Measurements from ENCODE around the gene NUP214. TPM values are rescaled to one million over a fixed set of nuclear protein-coding genes. Genes with fewer than 3 reads are reported as not detected.
A peak's percentile ranks its signal among the peaks of the same experiment; 100 is the strongest.
"Not testable (repeated sequence)": the region's sequence is repeated elsewhere in the genome, so short reads cannot be mapped to it uniquely, and the experiment has no call there.

The NUP214 gene
- total and polyA plus RNA-seq, 9 donors, result 21.2 to 35.6 (median 29.7) TPM

- H3K4me3 ChIP-seq (ENCODE audit: low read length), result no peak overlapping the region
- DNase-seq, result peak; percentile 67
- peaks cover 68% of the 10 kb centered on the region for H3K4me1 ChIP-seq (ENCODE audit: control insufficient read depth, insufficient read depth, low read length)
Observed at GRCh38 chr9:131237931-131238401, 112.6 kb downstream of the NUP214 start.

GRCh38 chr9:131238402-131239021 is 113.1 kb downstream of the NUP214 start:
- Histone ChIP-seq H3K36me3 (ENCODE audit: control insufficient read depth, insufficient read depth, low read length) (peaks cover 19% of the 10 kb centered on the region), H3K9me3 (replicated peaks; ENCODE audit: control insufficient read depth, low read depth, low read length) (peaks cover 6% of the 10 kb centered on the region), H3K27ac (ENCODE audit: low read length) (peak overlapping the region; percentile 94), H3K4me3 (ENCODE audit: low read length) (no peak overlapping the region), H3K27me3 (ENCODE audit: control insufficient read depth, insufficient read depth, low read length) (no peaks in the 10 kb centered on the region), H3K4me1 (ENCODE audit: control insufficient read depth, insufficient read depth, low read length) (peaks cover 67% of the 10 kb centered on the region)
- 22% methylated on average over 23 of the region's 23 CpGs for WGBS (ENCODE audit: insufficient coverage)
- DNase-seq, result peak; percentile 80

More at GRCh38 chr9:131237931-131238401, 112.6 kb downstream of the NUP214 start:
- Histone ChIP-seq H3K27me3 (ENCODE audit: control insufficient read depth, insufficient read depth, low read length) (no peaks in the 10 kb centered on the region), H3K9me3 (replicated peaks; ENCODE audit: control insufficient read depth, low read depth, low read length) (peaks cover 3% of the 10 kb centered on the region), H3K27ac (ENCODE audit: low read length) (peak overlapping the region; percentile 94), H3K36me3 (ENCODE audit: control insufficient read depth, insufficient read depth, low read length) (peaks cover 24% of the 10 kb centered on the region)
- 35% methylated on average over 8 of the region's 11 CpGs for WGBS (ENCODE audit: insufficient coverage)

- Histone ChIP-seq H3K36me3 (ENCODE audit: control insufficient read depth, insufficient read depth, low read length) (peaks cover 12% of the 10 kb centered on the region), H3K9me3 (replicated peaks; ENCODE audit: control insufficient read depth, low read depth, low read length) (peaks cover 6% of the 10 kb centered on the region), H3K27me3 (ENCODE audit: control insufficient read depth, insufficient read depth, low read length) (no peaks in the 10 kb centered on the region), H3K27ac (ENCODE audit: low read length) (peak overlapping the region; percentile 94), H3K4me3 (ENCODE audit: low read length) (no peak overlapping the region), H3K4me1 (ENCODE audit: control insufficient read depth, insufficient read depth, low read length) (peaks cover 59% of the 10 kb centered on the region)
- DNase-seq, result no peak
- 68% methylated on average over 23 of the region's 23 CpGs for WGBS (ENCODE audit: insufficient coverage)
Observed at GRCh38 chr9:131239161-131239975, 114.0 kb downstream of the NUP214 start.

GRCh38 chr9:131240047-131240921 is 114.9 kb downstream of the NUP214 start:
- Histone ChIP-seq H3K36me3 (ENCODE audit: control insufficient read depth, insufficient read depth, low read length) (peaks cover 8% of the 10 kb centered on the region), H3K4me1 (ENCODE audit: control insufficient read depth, insufficient read depth, low read length) (peaks cover 52% of the 10 kb centered on the region), H3K4me3 (ENCODE audit: low read length) (no peak overlapping the region), H3K27me3 (ENCODE audit: control insufficient read depth, insufficient read depth, low read length) (no peaks in the 10 kb centered on the region), H3K9me3 (replicated peaks; ENCODE audit: control insufficient read depth, low read depth, low read length) (peaks cover 6% of the 10 kb centered on the region), H3K27ac (ENCODE audit: low read length) (peak overlapping the region; percentile 42)
- WGBS (ENCODE audit: insufficient coverage), result 72% methylated on average over 17 of the region's 22 CpGs
- no peak for DNase-seq

DNA sequence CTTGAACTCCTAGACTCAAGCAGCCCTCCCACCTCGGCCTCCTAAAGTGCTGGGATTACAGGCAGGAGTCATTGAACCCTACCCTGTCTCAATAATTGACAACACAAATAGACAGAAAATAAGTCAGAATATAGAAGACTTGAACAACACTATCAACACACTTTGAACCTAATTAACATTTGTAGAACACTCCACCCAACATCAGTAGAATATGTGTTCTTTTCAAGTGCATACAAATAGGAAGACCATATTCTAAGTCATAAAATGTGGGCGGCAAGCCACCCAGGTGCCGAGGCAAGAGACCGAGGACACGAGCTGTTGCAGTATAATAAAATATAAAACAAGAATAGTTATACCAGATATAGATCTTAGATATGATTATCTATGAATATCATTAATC is 118.9 kb downstream of the NUP214 start:
- H3K36me3 ChIP-seq (ENCODE audit: control insufficient read depth, insufficient read depth, low read length); H3K27me3 ChIP-seq (ENCODE audit: control insufficient read depth, insufficient read depth, low read length); H3K4me3 ChIP-seq (ENCODE audit: low read length); H3K9me3 ChIP-seq (replicated peaks; ENCODE audit: control insufficient read depth, low read depth, low read length); DNase-seq; H3K27ac ChIP-seq (ENCODE audit: low read length): not testable (repeated sequence)
- no CpG with 5 or more reads among the region's 5 CpGs for WGBS (ENCODE audit: insufficient coverage)
- H3K4me1 ChIP-seq (ENCODE audit: control insufficient read depth, insufficient read depth, low read length), result peaks cover 14% of the 10 kb centered on the region

DNA sequence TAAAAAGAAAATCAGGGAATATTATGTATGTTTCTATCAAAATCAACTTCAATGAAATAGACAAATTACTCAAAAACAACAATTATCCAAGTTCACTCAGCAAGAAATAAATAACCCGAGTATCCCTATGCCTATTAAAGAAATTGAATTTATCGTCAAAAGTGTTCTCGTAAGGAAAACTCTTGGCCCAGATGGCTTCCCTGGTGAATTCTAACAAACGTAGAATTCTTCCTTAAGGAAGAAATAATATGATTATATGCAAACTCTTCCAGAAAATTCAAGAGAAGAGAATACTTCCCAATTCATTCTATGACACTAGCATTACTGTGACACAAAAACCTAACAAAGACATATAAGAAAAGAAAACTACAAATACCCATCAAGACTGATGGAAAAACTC is 121.2 kb downstream of the NUP214 start:
- WGBS (ENCODE audit: insufficient coverage), result no CpG with 5 or more reads among the region's 4 CpGs
- peak; percentile 76 for DNase-seq
- no peak overlapping the region for H3K27ac ChIP-seq (ENCODE audit: low read length)
- no peaks in the 10 kb centered on the region for H3K36me3 ChIP-seq (ENCODE audit: control insufficient read depth, insufficient read depth, low read length)
- H3K4me1 ChIP-seq (ENCODE audit: control insufficient read depth, insufficient read depth, low read length), result no peaks in the 10 kb centered on the region
- no peaks in the 10 kb centered on the region for H3K27me3 ChIP-seq (ENCODE audit: control insufficient read depth, insufficient read depth, low read length)
- peaks cover 6% of the 10 kb centered on the region for H3K9me3 ChIP-seq (replicated peaks; ENCODE audit: control insufficient read depth, low read depth, low read length)
- no peak overlapping the region for H3K4me3 ChIP-seq (ENCODE audit: low read length)

DNA sequence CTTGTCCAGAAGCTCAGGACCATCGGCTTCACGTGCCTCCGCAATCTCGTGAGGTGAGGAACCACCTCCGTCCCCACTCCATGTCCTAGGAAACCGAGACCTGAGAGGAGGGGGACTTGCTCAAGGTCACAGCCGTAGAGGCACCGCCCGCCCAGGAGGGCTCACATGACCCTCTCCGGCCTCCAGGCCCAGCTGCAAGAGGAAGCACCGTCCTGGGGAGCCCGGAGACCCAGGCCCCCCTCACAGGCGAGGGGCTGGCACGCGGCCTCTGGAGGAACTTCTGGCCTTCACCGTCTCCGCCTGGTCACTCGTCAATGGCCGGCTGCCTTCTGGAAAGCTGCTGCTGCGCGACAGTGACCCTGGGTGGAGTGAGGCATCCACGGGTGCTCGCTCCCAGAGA is 126.7 kb downstream of the NUP214 start:
- no peaks in the 10 kb centered on the region for H3K9me3 ChIP-seq (replicated peaks; ENCODE audit: control insufficient read depth, low read depth, low read length)
- no peaks in the 10 kb centered on the region for H3K27me3 ChIP-seq (ENCODE audit: control insufficient read depth, insufficient read depth, low read length)
- H3K36me3 ChIP-seq (ENCODE audit: control insufficient read depth, insufficient read depth, low read length), result no peaks in the 10 kb centered on the region
- peaks cover 42% of the 10 kb centered on the region for H3K4me1 ChIP-seq (ENCODE audit: control insufficient read depth, insufficient read depth, low read length)
- DNase-seq, result no peak
- H3K27ac ChIP-seq (ENCODE audit: low read length), result peak overlapping the region; percentile 7
- 88% methylated on average over 23 of the region's 23 CpGs for WGBS (ENCODE audit: insufficient coverage)
- H3K4me3 ChIP-seq (ENCODE audit: low read length), result no peak overlapping the region

DNA sequence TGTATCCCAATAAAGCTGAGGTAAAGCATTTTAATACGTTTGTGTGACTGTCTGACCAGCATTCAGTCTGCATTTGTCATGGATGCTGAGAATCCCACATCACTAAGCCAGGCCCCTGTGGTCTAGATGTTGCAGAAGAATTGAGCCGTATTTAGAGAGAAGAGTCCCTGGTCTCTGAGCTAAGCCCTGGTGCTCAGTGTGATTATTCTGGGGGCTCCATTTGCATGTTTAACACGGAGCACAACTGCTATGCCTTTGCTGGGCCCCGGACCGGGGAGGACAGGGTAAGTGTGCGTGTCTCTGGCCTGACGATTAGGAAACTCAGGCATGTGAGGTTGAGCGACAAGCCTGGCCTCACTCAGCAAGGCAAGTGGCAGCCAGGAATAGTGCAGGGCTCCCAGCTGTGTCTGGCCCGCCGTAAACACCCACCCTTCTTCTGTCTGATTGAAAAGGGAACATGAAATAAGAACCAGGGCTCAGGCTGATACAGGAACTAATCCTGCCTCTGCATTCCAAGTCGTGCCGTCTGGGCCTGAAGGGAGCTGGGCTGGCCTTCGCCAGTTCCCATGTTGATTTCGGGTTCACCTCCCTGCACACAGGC is 128.6 kb downstream of the NUP214 start:
- H3K27ac ChIP-seq (ENCODE audit: low read length), result peak overlapping the region; percentile 88
- peak; percentile 87 for DNase-seq
- 22% methylated on average over 13 of the region's 14 CpGs for WGBS (ENCODE audit: insufficient coverage)
- H3K27me3 ChIP-seq (ENCODE audit: control insufficient read depth, insufficient read depth, low read length), result no peaks in the 10 kb centered on the region
- H3K4me1 ChIP-seq (ENCODE audit: control insufficient read depth, insufficient read depth, low read length), result peaks cover 61% of the 10 kb centered on the region
- no peaks in the 10 kb centered on the region for H3K9me3 ChIP-seq (replicated peaks; ENCODE audit: control insufficient read depth, low read depth, low read length)
- H3K4me3 ChIP-seq (ENCODE audit: low read length), result no peak overlapping the region
- H3K36me3 ChIP-seq (ENCODE audit: control insufficient read depth, insufficient read depth, low read length), result peaks cover 6% of the 10 kb centered on the region

DNA sequence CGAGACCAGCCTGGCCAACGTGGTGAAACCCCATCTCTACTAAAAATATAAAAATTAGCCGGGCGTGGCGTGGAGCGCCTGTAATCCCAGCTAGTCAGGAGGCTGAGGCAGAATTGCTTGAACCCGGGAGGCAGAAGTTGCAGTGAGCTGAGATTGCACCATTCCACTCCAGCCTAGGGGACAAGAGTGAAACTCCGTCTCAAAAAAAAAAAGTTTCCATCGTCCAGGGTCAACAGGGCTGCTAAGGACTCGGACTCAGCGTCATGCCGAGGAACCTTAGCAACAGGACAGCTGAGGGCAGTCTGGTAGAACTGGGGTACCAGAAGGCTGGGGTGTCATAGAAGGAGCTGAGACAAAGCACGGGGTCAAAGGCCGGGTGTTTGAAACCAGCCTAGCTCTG is 129.2 kb downstream of the NUP214 start:
- H3K4me1 ChIP-seq (ENCODE audit: control insufficient read depth, insufficient read depth, low read length), result peaks cover 66% of the 10 kb centered on the region

More for the DNA sequence above, 129.2 kb downstream of the NUP214 start:
- Histone ChIP-seq H3K36me3 (ENCODE audit: control insufficient read depth, insufficient read depth, low read length) (peaks cover 12% of the 10 kb centered on the region), H3K27me3 (ENCODE audit: control insufficient read depth, insufficient read depth, low read length) (no peaks in the 10 kb centered on the region), H3K27ac (ENCODE audit: low read length) (peak overlapping the region; percentile 88), H3K9me3 (replicated peaks; ENCODE audit: control insufficient read depth, low read depth, low read length) (no peaks in the 10 kb centered on the region), H3K4me3 (ENCODE audit: low read length) (no peak overlapping the region)
- DNase-seq, result no peak
- 100% methylated on average over 5 of the region's 14 CpGs for WGBS (ENCODE audit: insufficient coverage)
